Hypothalamus (tissue), 51 donors: ENCODE results near the gene TARS2.

ENCODE experiments used
- DNase-seq, 51 donors: peaks; one replicate each; lab custom pipeline; 2025; lab: John Stamatoyannopoulos, UW

TARS2 gene

DNA sequence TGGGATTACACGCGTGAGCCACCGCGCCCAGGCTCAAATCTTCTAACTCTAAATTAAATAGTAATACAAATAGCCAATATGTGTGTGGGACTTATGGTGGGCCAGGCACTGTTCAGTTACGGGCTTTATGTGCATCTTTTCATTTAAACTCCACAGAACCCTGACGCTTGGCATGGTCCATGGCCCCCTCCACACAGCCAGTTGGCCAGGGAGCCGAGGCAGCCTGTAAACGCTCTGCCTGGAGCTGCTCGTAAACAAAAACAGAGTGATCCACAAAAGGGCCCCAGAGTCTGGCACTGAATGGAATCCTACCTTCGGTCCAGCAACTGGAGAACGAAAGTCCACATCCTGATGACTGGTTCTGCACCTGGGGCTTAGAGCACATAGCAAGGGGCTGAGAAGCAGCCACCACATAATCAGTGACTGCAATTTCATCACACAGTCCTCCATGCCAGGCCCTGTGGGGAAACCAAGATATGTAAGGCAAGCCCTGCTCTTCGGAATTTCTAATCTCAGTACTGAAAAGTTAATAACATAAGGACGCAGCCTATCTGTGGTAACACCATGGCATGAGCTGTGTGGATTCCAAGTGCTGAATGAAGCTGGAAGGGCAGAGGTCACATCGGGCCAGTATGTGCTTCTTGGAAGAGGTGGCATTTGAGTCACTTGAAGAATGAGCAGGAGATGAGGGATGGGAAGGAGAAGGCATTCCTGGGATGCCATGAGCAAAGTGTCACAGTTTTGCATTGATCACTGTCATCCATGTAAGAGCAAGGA lies 48.5 kb downstream of the TARS2 start:
- DNase-seq: no peak

DNA sequence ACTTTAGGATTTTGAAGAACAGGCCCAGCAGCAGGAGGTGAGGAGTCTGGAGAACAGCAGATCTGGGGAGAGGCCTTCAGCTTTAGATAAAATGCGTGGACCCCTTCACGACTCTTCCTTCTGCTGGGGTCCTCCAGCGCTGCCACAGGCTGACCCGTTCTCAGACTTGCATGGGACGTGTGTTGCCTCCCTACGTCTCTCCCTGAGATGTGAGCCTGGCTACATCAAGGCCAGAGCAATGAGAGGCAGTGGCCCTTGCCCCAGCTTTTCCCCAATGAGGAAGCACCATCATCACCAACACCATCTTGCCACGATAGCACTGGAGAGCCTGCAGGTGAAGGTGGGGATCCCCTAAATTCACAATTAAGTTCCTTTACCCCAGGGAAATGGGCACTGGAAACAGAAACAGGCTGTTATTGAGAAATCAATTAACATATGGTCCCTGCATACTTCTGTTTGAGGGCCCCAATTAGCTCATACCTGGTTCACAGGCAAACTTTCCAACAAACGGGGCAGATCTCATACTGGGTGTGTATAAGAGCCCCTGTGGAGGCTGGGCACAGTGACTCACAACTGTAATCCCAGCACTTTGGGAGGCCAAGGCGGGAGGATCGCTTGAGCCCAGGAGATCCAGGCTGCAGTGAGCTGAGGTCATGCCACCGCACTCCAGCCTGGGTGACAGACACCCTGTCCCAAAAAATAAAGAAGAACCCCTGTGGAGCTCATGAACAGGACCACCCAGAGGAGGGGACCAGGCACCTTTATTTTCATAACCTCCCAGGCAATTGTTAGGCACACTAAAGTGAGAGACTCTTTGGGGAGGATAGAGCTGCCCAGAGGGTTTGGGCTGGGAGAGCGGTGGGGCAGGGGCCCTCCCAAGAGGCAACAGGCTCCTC lies 49.9 kb downstream of the TARS2 start:
- no peak for DNase-seq

DNA sequence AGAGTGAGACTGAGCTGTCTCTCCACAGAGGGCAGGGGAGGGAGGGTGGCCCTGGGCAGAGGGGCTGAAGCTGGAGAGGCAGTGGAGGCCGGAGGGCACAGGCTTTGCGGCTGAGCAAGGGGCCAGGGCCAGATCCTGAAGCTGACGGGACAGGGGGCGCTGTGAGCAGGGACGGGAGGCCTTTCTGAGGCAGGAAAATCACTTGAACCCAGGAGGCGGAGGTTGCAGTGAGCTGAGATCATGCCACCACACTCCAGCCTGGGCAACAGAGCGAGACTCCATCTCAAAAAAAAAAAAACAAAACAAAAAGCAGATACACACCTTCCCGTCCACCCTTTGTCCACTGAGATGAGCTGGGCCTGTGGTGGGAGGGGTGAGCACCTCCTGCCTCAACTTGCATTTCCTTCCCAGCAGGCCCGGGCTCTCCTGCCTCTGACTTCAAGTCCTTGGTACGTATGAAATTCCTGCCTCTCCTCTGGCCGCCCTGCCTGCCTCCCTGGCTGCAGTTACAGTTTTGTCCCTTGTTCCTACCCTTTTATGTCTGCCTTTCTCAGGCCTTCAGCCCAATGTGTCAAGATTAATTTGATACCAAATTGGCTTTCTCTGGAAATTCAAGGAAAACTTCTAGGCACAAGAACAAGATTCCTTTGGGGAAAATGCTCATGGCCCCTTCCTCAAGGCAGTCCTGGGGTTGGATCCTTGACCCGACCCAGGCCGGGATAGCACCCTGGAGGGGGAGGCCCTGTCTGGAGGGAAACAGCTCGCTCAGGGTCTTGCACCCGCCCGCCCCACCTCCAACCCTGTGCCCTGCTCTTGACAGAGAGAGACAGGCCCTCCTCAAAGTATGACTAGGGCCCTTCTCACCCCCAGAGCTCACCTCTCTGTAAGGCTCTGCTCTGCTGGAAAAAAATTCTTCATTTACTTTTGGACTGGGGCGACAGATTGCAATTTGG lies 50.8 kb downstream of the TARS2 start:
- no peak for DNase-seq

DNA sequence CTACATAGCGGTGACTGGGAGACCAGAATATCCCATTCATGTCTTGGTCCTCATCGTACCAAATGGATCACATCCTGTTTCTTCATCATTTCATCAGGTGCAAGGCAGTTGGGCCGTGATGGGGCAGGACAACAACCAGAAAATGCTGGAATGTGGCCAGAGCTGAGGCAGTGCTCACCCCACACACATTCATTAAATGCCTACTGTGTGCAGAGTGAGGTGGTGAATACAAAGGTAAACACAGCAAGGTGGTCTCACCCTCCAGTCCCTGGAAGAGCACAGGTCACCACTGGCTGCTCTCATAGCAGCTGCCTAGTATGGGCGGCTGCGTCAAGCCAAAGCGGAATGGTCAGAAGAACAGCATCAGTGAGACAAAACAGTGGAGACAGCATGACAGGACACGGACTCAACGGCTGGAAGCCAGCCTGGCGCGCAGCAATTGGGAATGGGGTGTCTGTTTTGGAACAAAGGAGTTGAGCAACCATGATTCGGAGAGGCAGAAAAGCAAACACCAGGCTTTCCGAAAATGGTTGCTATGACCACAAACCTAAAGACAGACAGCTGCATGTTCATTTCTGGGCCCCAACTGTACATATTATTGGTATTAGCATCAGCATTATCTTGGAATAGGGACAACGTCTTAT lies 56.4 kb downstream of the TARS2 start:
- no peak for DNase-seq

DNA sequence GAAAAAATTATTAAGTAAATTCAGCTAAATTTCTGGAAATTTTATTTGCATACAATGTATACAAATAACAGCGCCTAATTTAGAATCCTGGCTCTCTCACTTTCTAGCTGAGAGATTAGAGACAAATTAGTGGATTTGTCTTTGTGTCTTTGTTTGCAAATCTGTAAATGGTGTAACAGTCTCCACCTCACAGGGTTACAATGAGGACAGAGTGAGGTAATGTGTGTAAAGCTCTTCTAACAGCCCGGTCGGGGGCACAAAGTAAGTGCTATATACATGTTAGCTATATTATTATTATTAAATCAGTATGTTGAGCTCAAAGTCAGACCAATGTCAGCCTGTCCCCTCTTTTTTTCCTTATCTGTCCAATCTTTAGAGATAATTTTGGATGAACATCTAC lies 57.0 kb downstream of the TARS2 start:
- no peak for DNase-seq

DNA sequence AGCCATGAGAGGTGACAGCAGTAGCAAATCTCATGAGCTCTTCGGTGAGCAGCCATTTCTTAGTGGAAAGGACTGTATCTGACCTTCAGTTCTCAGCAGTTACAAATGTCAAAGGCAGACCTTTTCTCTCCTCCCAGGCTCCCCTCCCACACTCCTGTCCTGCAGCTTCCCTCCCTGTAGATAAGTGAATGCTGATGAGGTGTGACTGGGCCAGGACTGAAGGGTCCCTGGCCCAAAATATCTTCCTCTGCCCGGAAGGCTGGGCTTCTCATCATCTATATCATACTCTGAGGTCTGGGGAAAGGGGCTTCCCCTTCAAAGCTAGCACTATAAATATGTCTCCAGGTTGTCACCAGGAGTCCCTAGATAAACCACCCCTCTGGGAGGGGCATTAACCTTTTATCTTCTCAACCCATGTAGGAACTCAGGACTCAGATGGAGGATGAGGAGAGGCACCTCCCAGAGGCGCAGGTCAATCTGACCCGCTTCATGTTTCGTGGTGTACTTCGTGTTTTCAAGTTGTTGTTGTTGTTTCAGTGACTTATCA lies 58.3 kb downstream of the TARS2 start:
- DNase-seq: no peak

DNA sequence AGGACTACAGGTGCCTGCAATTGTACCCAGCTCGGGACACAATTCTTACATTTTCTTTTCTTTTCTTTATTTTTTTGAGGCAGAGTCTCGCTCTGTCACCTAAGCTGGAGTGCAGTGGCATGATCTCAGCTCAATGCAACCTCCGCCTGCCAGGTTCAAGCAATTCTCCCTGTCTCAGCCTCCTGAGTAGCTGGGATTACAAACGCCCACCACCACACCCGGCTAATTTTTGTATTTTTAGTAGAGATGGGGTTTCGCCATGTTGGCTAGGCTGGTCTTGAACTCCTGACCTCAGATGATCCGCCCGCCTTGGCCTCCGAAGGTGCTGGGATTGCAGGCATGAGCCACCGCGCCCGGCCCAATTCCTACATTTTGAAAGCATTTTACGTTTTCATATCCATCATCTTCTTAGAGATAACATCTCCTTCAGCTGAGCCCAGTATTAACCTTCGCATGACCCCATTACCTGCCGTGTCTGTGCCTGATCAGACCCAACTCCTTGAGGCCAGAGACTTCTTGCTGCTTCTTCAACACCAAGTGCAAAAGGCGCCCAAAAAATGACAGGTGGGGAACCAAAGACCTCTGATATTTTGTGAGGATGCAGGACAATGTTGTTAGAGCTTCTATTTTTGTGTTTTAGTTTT lies 59.2 kb downstream of the TARS2 start:
- DNase-seq: no peak

DNA sequence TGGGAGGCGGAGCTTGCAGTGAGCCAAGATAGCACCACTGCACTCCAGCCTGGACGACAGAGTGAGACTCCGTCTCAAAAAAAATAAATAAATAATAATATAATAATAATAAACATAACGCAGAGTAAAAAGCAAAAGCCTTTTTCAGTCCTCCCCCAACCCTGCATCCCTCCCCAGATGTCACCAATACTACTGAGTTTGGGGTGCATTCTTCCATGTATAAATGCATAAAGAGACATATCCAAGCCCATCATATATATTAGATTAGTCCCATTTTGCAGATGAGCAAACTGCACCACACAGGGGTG lies 61.1 kb downstream of the TARS2 start:
- DNase-seq: no peak

DNA sequence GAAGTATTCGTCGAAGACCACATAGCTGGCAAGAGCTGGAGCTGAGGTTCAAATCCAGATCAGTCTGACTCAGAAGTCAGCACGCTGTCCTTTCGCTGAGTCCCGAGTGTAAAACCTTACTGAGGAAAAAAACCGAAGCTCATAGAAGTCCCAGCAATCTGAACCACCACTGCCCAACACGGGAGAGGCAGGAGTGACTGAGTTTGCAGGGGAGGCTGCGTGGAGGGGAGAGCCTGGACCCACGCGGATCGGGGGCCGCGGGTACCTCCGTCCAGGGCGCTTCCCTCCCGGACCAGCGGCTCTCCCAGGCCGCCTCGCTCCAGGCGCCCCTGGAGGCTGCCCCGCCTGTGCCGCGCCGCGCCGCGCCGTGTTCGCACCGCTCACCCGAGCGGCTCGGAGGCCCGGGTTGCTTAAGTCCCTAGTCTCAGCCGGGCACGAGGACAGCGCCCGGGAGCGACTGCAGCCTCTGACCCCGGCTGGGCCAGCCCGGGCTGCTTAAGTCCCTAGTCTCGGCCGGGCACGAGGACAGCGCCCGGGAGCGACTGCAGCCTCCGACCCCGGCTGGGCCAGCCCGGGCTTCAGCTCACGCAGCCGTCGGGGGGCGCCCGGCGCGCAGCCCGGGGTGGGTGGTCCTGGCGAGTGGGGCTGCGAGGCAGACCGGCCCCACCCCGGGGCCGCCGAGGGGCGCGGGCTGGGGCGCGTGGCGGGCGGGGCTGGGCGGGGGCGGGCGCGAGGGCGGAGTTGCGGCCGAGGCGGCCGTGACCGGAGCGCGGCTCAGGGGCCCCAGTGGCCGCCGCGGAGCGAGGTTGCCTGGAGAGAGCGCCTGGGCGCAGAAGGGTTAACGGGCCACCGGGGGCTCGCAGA lies 61.6 kb downstream of the TARS2 start, which contains the start of gene ADAMTSL4:
Gene ADAMTSL4, plus strand, starts transcription at position 777 of the 864 bp plus-strand sequence. CDS start 2,881 bp downstream, outside the sequence.
- peak in 21 of 51 donors; percentile 6 to 55 (median 23) for DNase-seq

DNA sequence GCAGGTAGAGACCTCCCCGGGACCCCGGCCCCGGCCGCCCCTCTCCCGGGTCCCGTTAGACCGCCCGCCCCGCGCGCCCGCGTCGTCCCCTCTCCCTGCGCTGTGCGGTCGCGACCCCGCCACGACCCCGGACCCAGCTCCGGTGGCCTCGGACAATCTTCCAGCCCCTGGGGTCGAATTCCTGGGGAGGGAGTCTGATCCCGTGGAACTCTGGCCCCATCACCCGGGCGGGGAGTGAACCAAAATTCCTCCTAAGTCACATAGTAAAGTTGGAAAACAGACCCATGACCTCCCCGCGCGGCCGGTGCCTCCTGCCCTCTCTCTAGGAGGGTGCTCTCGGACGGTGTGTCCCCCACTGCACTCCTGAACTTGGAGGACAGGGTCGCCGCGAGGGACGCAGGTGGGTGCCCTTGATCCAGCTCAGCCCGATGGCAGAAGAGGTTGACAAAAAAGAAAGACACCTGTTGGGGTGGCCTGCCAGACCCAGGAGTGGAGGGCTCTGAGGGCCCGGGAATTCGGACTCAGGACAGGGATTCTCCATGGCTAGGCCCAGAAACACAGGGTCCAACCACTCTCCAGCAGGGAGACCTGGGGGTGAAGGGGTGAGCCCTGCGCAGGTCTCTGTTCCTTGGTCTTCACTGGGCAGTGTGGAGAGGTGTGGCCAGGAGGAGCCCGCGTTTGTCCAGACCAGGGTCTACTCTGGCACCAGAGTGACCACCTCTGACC lies 62.4 kb downstream of the TARS2 start:
- no peak for DNase-seq

DNA sequence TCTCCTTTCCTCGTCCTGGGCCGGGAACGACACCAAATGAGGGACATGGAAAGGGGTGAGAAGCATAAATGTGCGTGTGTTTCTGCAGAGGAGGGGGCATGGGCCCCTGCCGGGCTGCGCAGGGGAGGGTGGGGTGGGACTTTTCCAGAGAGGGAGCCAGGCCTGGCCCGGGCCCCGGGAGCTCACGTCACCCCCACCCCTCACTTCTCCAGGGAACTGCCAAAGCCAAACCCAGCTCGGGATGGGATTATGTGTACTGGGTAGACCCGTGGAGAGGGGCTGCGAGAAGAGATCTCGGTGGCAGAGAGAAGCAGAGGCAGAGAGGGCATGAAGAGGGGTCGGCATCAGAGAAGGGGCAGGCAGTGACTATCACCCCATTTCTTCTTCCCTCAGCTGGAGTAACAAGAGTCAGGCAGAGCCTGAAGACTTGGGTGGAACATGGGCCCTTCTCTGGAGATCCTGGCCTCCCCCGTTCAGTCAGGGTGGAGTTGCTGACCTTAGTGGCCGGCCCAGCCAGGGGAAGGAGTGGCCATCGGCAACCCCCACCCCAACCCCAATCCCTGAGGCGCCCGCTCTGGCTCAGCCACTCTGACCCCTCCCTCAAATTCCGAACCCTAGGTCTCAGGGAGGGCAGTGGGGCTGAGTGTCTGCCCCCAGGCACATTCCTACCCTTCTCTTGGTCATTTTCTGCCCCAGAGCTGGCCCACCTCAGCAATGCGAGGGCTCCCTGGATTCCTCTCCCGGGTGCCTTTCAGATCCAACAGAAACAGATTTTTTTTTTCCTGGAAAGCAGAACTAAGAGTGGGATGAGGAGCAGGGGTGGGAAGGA lies 63.2 kb downstream of the TARS2 start:
- DNase-seq: peak in 3 of 51 donors; percentile 7 to 17 (median 14)

DNA sequence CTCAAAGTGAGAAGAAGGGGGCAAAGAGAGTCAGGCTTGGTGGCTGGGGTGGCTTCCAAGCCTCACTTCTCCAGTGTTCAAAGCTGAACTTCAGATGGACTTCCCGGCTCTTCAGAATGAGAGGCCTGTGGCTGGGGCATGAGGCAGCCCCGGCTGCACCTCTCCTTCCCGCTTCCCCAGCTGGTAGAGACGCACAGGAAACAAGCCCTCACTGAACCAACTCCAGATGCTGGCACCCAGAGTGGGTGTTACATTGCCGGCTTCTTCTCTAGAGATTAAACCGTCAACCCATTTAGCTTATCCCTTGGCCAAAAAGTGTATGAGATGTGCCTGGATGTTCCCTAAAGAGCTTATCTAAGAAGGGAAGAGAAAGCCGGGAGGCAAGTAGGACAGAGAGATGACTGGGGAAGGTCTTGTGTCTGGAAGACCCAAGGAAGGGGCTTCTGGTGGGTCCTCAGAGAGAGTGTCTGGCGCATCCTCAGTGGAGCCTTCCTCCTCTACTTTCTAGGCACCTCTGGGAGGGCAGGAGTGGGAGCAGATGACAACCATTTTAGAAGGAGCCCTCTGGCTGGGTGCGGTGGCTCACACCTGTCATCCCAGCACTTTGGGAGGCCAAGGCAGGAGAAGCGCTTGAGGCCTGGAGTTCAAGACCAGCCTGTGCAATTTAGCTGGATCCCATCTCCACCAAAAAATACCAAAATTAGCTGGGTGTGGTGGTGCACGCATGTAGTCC lies 64.0 kb downstream of the TARS2 start:
- DNase-seq: peak in 2 of 51 donors; percentile 2 to 5

DNA sequence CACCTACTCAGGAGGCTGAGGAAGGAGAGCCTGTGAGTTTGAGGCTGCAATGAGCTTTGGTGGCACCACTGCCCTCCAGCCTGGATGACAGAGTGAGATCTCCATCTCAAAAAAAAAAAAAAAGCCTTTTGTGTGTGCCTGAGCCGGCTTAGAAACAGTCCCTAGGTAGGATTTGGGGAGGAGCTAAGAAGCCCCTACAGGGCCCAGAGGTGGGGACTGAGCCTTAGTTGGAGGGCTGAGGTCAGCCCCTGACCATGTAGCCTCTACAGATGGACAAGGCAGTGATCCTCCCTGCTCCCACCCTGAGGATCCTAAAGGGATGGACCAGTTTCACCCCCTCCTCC lies 64.5 kb downstream of the TARS2 start:
- no peak for DNase-seq

DNA sequence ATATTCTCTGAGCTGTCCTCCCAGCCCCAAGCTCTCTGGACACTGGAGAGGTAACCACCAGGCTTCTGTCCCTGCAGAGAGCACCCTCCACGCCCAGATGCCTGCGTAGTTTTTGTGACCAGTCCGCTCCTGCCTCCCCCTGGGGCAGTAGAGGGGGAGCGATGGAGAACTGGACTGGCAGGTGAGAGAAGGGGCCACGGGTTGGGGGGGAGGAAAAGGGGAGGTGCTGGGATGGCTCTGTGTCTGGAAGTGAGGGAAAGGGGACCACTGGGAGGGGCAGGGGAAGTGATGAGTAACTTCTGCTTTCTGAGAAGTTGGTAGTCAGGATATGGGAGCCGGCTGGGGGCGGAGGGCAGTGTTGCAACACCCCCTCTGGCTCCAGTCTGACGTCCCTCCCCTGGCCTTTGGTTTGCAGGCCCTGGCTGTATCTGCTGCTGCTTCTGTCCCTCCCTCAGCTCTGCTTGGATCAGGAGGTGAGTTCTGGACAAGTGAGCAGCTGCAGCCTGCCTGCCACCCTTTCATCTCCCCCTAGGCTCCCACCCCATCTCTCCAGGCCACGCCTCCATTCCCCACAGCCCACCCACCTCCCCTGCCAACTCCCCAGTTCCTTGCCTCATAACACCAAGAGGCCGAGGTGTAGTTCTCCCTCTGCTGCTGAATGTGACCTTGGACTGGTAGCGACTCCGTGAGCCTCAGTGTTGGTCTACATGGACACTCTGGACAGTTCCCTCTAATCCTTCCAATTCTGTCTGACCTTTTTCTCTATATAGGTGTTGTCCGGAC lies 65.1 kb downstream of the TARS2 start:
- peak in 32 of 51 donors; percentile 10 to 74 (median 28) for DNase-seq

DNA sequence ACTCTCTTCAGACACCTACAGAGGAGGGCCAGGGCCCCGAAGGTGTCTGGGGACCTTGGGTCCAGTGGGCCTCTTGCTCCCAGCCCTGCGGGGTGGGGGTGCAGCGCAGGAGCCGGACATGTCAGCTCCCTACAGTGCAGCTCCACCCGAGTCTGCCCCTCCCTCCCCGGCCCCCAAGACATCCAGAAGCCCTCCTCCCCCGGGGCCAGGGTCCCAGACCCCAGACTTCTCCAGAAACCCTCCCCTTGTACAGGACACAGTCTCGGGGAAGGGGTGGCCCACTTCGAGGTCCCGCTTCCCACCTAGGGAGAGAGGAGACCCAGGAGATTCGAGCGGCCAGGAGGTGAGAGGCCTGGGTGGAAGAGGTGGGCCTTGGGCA lies 65.7 kb downstream of the TARS2 start:
- DNase-seq: no peak
